Naive thymus-derived CD8-positive, alpha-beta T cell (primary cell): Measurements from ENCODE around the gene IL2RA. TPM values are rescaled to one million over a fixed set of nuclear protein-coding genes. Genes with fewer than 3 reads are reported as not detected.
A peak's percentile ranks its signal among the peaks of the same experiment; 100 is the strongest.

Experiments
- ATAC-seq, 2 donors: fragments of 150-1000 bp; cut with Tn5 transposase in 1 of 2; sonication (Bioruptor Pico), chemical (Tn5 transposase) in 1 of 2; 1 replicate in 1 of 2; 2 replicates in 1 of 2; pipeline ENCODE4 v1.10.0; 2021; ENCODE audit warnings: mild to moderate bottlenecking in 2 of 2, moderate library complexity in 2 of 2
- POLR2A ChIA-PET: fragments of 350-600 bp; sonication (Branson Sonifier 250); formaldehyde crosslinking; loops from one replicate; lab custom pipeline; 2021; ENCODE audit warnings: antibody characterized with exemption; lab: Charles Lee
- DNase-seq, 10 donors: peaks; one replicate each; pipeline versions ENCODE4 v3.0.0 to v3.0.0-alpha.2; 2020 to 2022
- H3K27ac Mint-ChIP-seq, 10 donors: one replicate each; pipeline ENCODE4 v1.8.0; 2020 to 2022; ENCODE audit warnings: mild to moderate bottlenecking in 10 of 10, mixed read lengths in 10 of 10, moderate library complexity in 4 of 10, inconsistent platforms in 1 of 10
- H3K27me3 Mint-ChIP-seq, 5 donors: one replicate each; pipeline ENCODE4 v1.8.0; 2021 to 2022; ENCODE audit warnings: mixed read lengths in 5 of 5
- H3K36me3 Mint-ChIP-seq, 3 donors: one replicate each; pipeline ENCODE4 v1.8.0; 2020 to 2022; ENCODE audit warnings: mixed read lengths in 3 of 3, mild to moderate bottlenecking in 2 of 3, inconsistent platforms in 1 of 3
- H3K4me1 Mint-ChIP-seq, 4 donors: one replicate each; pipeline ENCODE4 v1.8.0; 2021 to 2022; ENCODE audit warnings: mixed read lengths in 4 of 4
- H3K4me3 Mint-ChIP-seq, 10 donors: one replicate each; pipeline ENCODE4 v1.8.0; 2020 to 2022; ENCODE audit warnings: mild to moderate bottlenecking in 10 of 10, mixed read lengths in 10 of 10, moderate library complexity in 6 of 10, inconsistent platforms in 1 of 10
- H3K9me3 Mint-ChIP-seq, 9 donors: one replicate each; pipeline ENCODE4 v1.8.0; 2020 to 2022; ENCODE audit warnings: mixed read lengths in 9 of 9, mild to moderate bottlenecking in 3 of 9, inconsistent platforms in 1 of 9, moderate library complexity in 1 of 9
- polyA plus RNA-seq, 3 donors: library from polyadenylated mRNA; unstranded; fragments of 300-500 nt; fragmentation: Illumina TruSeq; gene quantifications; one replicate each; pipeline ENCODE4 v1.2.3, GENCODE V29; 2021
- total RNA-seq, 8 experiments: library from RNA in 2 of 8; stranded (reverse) in 2 of 8; gene quantifications; one replicate each; pipeline ENCODE4 v1.2.3 and lab custom pipeline; 2021 to 2026

The IL2RA gene
- total and polyA plus RNA-seq, 5 experiments from 2014 or later: 0.07 to 1.4 (median 0.25) TPM

- ATAC-seq: no peak
- Mint-ChIP-seq H3K27me3 (no peaks in the 10 kb centered on the region), H3K27ac (peak overlapping the region in 4 of 10 donors; percentile 24 to 75 (median 69)), H3K36me3 (peaks cover 6 to 51% (median 10%) of the 10 kb centered on the region in 3 donors), H3K4me3 (no peak overlapping the region), H3K4me1 (peaks cover 28 to 64% (median 62%) of the 10 kb centered on the region in 4 donors), H3K9me3 (no peaks in the 10 kb centered on the region)
- DNase-seq: no peak
- POLR2A ChIA-PET: no interaction called here
Observed at GRCh38 chr10:6095810-6096570, 33.8 kb upstream of the IL2RA start.

- H3K36me3 Mint-ChIP-seq: peaks cover 2 to 23% (median 4%) of the 10 kb centered on the region in 3 donors
- no peak for DNase-seq
- peak overlapping the region in 1 of 10 donors; percentile 10 for H3K4me3 Mint-ChIP-seq
- no peaks in the 10 kb centered on the region for H3K27me3 Mint-ChIP-seq
- POLR2A ChIA-PET: interaction anchor here (0.6 kb wide), 1 partner anchor 25 kb away, joined by 4 read pairs; no protein-coding TSS in a partner anchor
- no peaks in the 10 kb centered on the region for H3K9me3 Mint-ChIP-seq
- H3K4me1 Mint-ChIP-seq: peaks cover 39 to 74% (median 72%) of the 10 kb centered on the region in 4 donors
- H3K27ac Mint-ChIP-seq: peak overlapping the region in 4 of 10 donors; percentile 7 to 74 (median 32)
- ATAC-seq: no peak
Observed at GRCh38 chr10:6092731-6093130, 30.6 kb upstream of the IL2RA start.

GRCh38 chr10:6091630-6092029 is 29.5 kb upstream of the IL2RA start:
- Mint-ChIP-seq H3K4me3 (peak overlapping the region; percentile 9 to 85 (median 64)), H3K27ac (peak overlapping the region in 8 of 10 donors; percentile 22 to 78 (median 50)), H3K36me3 (peaks cover 0 to 13% (median 0%) of the 10 kb centered on the region in 3 donors), H3K27me3 (no peaks in the 10 kb centered on the region), H3K9me3 (no peaks in the 10 kb centered on the region), H3K4me1 (peaks cover 39 to 78% (median 68%) of the 10 kb centered on the region in 4 donors)
- POLR2A ChIA-PET: interaction anchor here (0.7 kb wide), 2 partner anchors 111 to 310 kb away, joined by 3 to 4 read pairs; partner anchors contain the start of gene PFKFB3
- ATAC-seq (peak; percentile 16 to 38), DNase-seq (peak in 6 of 10 donors; percentile 25 to 62 (median 36))

- ATAC-seq: peak; percentile 0
- POLR2A ChIA-PET: interaction anchor here (0.6 to 1.7 kb wide), 8 partner anchors 10 to 312 kb away, joined by 3 to 6 read pairs (median 4); partner anchors contain the start of gene PFKFB3
- DNase-seq: peak in 6 of 10 donors; percentile 14 to 38 (median 28)
- no peaks in the 10 kb centered on the region for H3K9me3 Mint-ChIP-seq
- H3K27me3 Mint-ChIP-seq: peaks cover 0 to 1% (median 0%) of the 10 kb centered on the region in 5 donors
- peak overlapping the region; percentile 20 to 95 (median 82) for H3K27ac Mint-ChIP-seq
- H3K4me3 Mint-ChIP-seq: peak overlapping the region; percentile 82 to 97 (median 92)
- H3K36me3 Mint-ChIP-seq: peaks cover 0 to 6% (median 0%) of the 10 kb centered on the region in 3 donors
- peaks cover 41 to 68% (median 62%) of the 10 kb centered on the region in 4 donors for H3K4me1 Mint-ChIP-seq
Observed at GRCh38 chr10:6089334-6090219, 27.4 kb upstream of the IL2RA start.

GRCh38 chr10:6088721-6089333 is 26.7 kb upstream of the IL2RA start, which contains the start of gene RBM17:
Gene RBM17 (plus strand): TSS chr10:6089034. CDS start chr10:6097066, 8,032 bp downstream.
- Mint-ChIP-seq H3K27ac (peak within 1 kb of the TSS; percentile 75 to 95 (median 85)), H3K4me1 (peaks cover 37 to 68% (median 59%) of the 10 kb centered on the region in 4 donors), H3K9me3 (no peaks in the 10 kb centered on the region), H3K36me3 (peaks cover 0 to 6% (median 0%) of the 10 kb centered on the region in 3 donors), H3K4me3 (peak within 1 kb of the TSS; percentile 82 to 97 (median 92)), H3K27me3 (peaks cover 0 to 1% (median 0%) of the 10 kb centered on the region in 5 donors)
- ATAC-seq: peak; percentile 79 to 86
- POLR2A ChIA-PET: interaction anchor here (0.7 to 3.4 kb wide), 5 partner anchors 66 to 313 kb away, joined by 3 to 21 read pairs (median 4); no protein-coding TSS in a partner anchor
- DNase-seq: peak; percentile 93 to 100 (median 98)

- H3K36me3 Mint-ChIP-seq: no peaks in the 10 kb centered on the region
- ATAC-seq: peak; percentile 58 to 59
Observed at GRCh38 chr10:6086375-6087233, 24.4 kb upstream of the IL2RA start.

GRCh38 chr10:6083523-6084475 is 21.6 kb upstream of the IL2RA start:
- POLR2A ChIA-PET: interaction anchor here (0.7 to 1.8 kb wide), 4 partner anchors 16 to 107 kb away, joined by 3 to 8 read pairs (median 4); partner anchors contain the start of gene IL15RA
- ATAC-seq (peak; percentile 23 to 34), DNase-seq (peak in 6 of 10 donors; percentile 11 to 57 (median 24))
- peak overlapping the region in 8 of 10 donors; percentile 21 to 65 (median 39) for H3K4me3 Mint-ChIP-seq
- peaks cover 0 to 1% (median 0%) of the 10 kb centered on the region in 5 donors for H3K27me3 Mint-ChIP-seq
- H3K36me3 Mint-ChIP-seq: no peaks in the 10 kb centered on the region
- peak overlapping the region in 7 of 10 donors; percentile 0 to 75 (median 70) for H3K27ac Mint-ChIP-seq
- H3K4me1 Mint-ChIP-seq: peaks cover 25 to 49% (median 38%) of the 10 kb centered on the region in 4 donors
- H3K9me3 Mint-ChIP-seq: no peaks in the 10 kb centered on the region

More at GRCh38 chr10:6086375-6087233, 24.4 kb upstream of the IL2RA start:
- H3K27me3 Mint-ChIP-seq: peaks cover 0 to 1% (median 0%) of the 10 kb centered on the region in 5 donors
- peaks cover 33 to 66% (median 58%) of the 10 kb centered on the region in 4 donors for H3K4me1 Mint-ChIP-seq
- peak overlapping the region; percentile 65 to 96 (median 82) for H3K4me3 Mint-ChIP-seq
- peak; percentile 66 to 90 (median 79) for DNase-seq
- no peaks in the 10 kb centered on the region for H3K9me3 Mint-ChIP-seq
- H3K27ac Mint-ChIP-seq: peak overlapping the region in 9 of 10 donors; percentile 34 to 98 (median 83)
- POLR2A ChIA-PET: interaction anchor here (0.8 to 3.4 kb wide), 11 partner anchors 14 to 116 kb away, joined by 3 to 32 read pairs (median 7); partner anchors contain the start of genes IL2RA and PFKFB3

GRCh38 chr10:6082496-6083395 is 20.6 kb upstream of the IL2RA start:
- Mint-ChIP-seq H3K36me3 (no peaks in the 10 kb centered on the region), H3K9me3 (no peaks in the 10 kb centered on the region), H3K27ac (peak overlapping the region in 2 of 10 donors; percentile 10 to 31), H3K27me3 (peaks cover 0 to 1% (median 0%) of the 10 kb centered on the region in 5 donors), H3K4me3 (peak overlapping the region in 1 of 10 donors; percentile 65), H3K4me1 (peaks cover 20 to 41% (median 31%) of the 10 kb centered on the region in 4 donors)
- ATAC-seq: no peak
- DNase-seq: no peak
- POLR2A ChIA-PET: interaction anchor here (1.1 to 1.8 kb wide), 2 partner anchors 32 to 106 kb away, joined by 3 to 8 read pairs; partner anchors contain the start of gene IL15RA

GRCh38 chr10:6080417-6080973 is 18.3 kb upstream of the IL2RA start:
- H3K9me3 Mint-ChIP-seq: no peaks in the 10 kb centered on the region
- POLR2A ChIA-PET: interaction anchor here (1.5 kb wide), 1 partner anchor 9 kb away, joined by 3 read pairs; no protein-coding TSS in a partner anchor
- peaks cover 11 to 26% (median 20%) of the 10 kb centered on the region in 4 donors for H3K4me1 Mint-ChIP-seq
- peak overlapping the region in 1 of 10 donors; percentile 67 for H3K27ac Mint-ChIP-seq
- no peak overlapping the region for H3K4me3 Mint-ChIP-seq
- H3K36me3 Mint-ChIP-seq: no peaks in the 10 kb centered on the region
- DNase-seq: no peak
- ATAC-seq: no peak
- H3K27me3 Mint-ChIP-seq: peaks cover 0 to 1% (median 0%) of the 10 kb centered on the region in 5 donors
